CD4-positive, alpha-beta T cell treated with Interleukin-1 beta for 1 hour (primary cell): Measurements from ENCODE around the gene GFPT2.

Source experiments
- DNase-seq, 2 donors: peaks; one replicate each; pipeline ENCODE4 v3.0.0-alpha.2; 2020 to 2022

Gene GFPT2

DNA sequence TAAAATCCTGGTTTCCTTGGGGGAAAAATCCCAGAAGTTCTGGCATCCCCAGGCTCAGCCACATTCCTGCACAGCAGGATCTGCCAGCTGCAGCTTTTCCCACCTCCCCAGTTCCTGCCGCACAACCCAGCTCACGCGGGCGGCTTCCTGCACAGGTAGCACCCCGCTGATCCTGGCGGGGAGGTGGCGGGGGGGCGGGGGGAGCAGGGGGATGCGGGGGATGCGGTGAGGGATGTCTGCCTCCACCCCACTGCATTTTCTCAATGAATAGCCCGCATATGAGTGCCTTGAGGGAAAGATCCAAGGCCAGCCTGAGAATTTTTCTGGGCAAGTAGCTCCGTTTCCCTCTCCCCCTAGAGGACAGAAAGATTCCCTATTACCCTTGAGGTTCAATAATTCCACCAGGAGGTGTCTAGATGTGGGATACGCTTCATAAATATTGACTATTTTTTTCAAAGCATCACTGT lies 21.1 kb downstream of the GFPT2 start:
- no peak for DNase-seq

GRCh38 chr5:180331647-180331950 lies 21.5 kb downstream of the GFPT2 start:
- DNase-seq = no peak

GRCh38 chr5:180330810-180331646 lies 22.1 kb downstream of the GFPT2 start:
- DNase-seq = no peak

GRCh38 chr5:180330270-180330648 lies 22.9 kb downstream of the GFPT2 start:
- no peak for DNase-seq

DNA sequence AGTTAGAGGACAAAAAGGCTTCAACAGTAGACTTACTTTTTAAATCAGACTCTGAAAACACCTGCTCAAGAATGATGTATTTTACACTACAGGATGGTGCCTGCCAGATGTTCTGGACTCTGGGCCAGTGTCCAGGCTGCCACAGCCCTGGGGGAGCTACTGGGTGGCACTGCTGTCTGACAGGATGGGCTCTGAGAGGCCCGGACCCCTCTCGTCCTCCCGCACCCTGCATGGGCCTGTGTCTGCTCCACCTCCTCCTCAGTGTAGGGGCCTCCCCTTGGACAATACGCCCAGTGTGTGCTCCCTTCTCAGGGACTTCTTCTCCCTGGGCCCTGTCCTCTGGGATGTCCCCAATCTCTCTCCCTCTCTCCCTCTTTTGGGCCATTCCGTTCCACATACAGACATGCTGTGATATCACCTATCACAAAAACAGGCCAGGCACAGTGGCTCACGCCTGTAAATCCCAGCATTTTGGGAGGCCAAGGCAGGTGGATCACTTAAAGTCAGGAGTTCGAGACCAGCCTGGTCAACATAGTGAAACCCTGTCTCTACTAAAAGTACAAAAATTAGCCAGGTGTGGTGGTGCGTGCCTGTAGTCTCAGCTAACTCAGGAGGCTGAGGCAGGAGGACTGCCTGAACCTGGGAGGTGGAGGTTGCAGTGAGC lies 23.4 kb downstream of the GFPT2 start:
- no peak for DNase-seq

DNA sequence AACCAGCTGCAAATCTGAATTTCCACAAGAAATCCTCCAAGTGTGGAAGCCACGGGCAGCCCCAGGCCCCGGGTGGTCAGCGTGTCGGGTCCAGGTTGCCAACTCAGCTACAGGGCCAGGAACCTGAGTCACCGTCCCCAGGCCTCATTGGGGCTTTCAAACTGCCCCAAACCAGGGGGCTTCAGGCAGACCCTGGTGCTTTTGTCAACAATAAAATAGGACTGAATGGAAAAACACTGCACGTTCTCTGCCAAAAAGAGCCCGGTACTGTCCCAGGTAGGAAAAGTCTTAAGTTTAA lies 24.0 kb downstream of the GFPT2 start:
- DNase-seq = no peak

GRCh38 chr5:180328296-180329137 lies 24.6 kb downstream of the GFPT2 start:
- peak; percentile 80 to 83 for DNase-seq

DNA sequence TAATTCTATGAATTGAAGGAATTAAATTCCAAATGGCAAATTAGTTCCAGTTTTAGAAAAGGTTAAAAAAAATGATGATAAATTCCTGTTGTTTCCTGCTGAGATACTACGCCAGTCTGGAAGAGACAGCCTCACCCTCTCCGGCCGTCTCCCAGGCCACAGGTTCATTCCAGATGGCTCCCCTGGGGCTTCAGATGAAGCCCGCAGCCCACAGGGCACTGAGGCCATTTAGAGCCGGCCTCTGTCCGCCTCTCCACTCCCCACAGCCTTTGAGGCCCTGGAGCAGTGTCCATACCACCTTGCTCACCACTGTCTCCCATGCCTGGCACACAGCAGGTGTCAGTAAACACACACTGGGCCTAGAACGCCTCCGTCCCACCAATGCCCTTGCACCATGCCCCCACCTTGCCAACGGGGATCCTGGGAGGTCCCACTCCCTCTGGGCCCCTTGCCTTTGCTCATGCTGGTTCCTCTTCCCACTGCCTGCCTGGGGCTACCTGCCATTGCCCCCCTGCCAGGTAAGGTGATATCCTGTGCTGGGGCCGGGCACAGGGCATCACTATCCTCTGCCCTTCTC lies 26.1 kb downstream of the GFPT2 start:
- DNase-seq = no peak

DNA sequence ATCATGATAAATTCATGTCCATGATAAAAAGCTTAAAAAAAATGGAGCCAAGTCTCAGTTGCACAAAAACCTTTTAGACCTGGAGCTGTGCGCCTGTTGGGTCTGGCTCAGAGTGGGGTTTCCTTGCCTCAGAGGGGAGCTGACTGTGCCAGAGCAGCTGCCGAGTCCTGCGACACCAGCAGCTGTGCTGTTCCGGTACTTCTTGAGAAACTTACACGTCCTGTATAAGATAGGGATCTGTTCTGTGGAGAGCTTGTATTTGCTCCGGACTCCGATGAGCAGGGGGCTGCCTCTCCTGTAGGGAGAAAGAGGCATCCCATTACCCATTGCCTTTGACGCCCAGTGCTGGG lies 28.6 kb downstream of the GFPT2 start:
- DNase-seq = no peak

- DNase-seq = no peak
Measured at GRCh38 chr5:180323941-180324600, 29.1 kb downstream of the GFPT2 start.

GRCh38 chr5:180323160-180323559 lies 30.0 kb downstream of the GFPT2 start:
- no peak for DNase-seq

DNA sequence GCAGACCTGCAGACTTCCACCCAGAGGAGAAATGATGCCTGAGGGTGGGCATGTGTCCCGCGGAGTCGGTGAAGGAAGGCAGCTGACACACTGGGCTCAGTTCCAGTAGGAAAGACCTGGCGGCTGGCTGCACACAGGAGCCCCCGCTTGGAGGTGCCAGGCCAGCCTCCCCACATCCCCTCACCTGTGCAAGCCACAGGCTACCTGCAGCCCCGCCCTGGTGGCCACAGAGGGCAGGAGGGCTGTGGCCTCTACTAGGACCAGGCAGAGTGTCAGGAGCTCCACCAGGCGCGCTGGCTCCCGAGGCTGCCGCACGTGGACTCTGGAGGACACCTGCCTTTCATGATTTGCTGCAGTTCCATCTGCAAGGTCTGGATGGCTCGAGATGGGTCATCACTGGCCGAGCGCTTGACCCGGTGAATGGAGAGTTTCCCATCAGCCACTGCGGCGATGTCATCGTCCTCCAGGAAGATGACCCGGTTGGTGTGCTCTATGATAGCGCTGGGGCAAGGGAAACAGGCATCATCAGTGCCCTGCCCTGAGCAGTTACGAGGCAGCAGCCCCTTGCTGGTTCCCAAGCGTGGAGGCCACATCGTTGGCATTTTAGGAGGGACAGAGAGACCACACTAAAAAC lies 34.6 kb downstream of the GFPT2 start:
- DNase-seq = no peak

- DNase-seq = no peak
Measured at GRCh38 chr5:180316586-180316985, 36.5 kb downstream of the GFPT2 start.

- DNase-seq = peak; percentile 71 to 76
Measured at GRCh38 chr5:180315762-180316212, 37.3 kb downstream of the GFPT2 start.

GRCh38 chr5:180313677-180314505 lies 39.2 kb downstream of the GFPT2 start:
- peak in 1 of 2 donors; percentile 51 for DNase-seq

GRCh38 chr5:180311216-180311615 lies 41.9 kb downstream of the GFPT2 start:
- no peak for DNase-seq

DNA sequence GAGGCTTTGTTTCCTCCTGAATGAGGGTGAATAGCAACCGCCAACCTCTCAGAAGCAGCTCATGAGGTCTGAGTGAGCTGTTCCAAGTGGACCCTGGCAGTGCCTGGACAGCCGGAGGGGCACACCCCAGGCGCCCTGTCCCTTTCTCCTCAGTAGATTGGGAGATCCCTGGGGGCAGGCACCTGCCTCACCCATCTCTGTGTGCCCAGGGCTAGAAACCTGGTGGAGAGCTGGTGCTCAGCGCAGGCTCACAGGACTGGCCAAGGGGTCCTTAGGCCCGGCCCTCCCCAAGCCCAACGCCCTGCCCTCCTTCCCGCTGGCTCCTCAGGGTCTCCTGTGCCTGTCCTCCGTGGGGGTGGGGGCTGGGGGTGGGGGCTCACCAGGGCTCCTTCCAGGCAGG lies 46.3 kb downstream of the GFPT2 start:
- DNase-seq = no peak

DNA sequence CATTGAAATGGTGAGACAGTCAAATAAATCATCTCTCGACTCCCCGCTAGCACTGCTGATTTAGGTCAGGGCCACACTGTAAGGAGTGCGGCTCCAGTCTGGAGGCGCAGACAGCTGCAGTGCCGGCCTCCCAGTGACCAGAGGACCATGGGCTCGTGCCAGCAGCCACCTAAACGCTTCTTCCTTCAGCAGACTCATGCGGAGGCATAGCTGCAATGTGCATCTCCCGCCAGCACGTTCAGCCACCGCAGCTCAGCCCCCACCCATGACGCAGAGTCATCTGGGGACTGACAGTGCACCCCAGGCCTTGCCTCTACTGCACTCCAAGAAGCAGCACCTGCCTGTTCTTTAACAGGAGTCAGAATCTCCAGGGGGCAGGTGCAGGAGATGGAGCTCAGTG lies 47.7 kb downstream of the GFPT2 start:
- no peak for DNase-seq

- no peak for DNase-seq
Measured at GRCh38 chr5:180304431-180305375, 48.4 kb downstream of the GFPT2 start.

GRCh38 chr5:180304016-180304292 lies 49.2 kb downstream of the GFPT2 start:
- DNase-seq = no peak
